NB4 (cell line): ENCODE data around the gene ZDHHC6.

Experiments
- DNase-seq: peaks from one replicate; pipeline ENCODE4 v3.0.0; 2010; ENCODE audit warnings: low read depth
- H3K4me3 ChIP-seq: one replicate; pipeline ENCODE4 v1.5.1; 2011; ENCODE audit warnings: mild to moderate bottlenecking, low read depth, low read length, moderate library complexity
- MYC ChIP-seq: IDR thresholded peaks from 2 replicates; pipeline ENCODE4 v1.6.1; 2011; ENCODE audit warnings: low read depth, low read length
- POLR2A ChIP-seq: IDR thresholded peaks from 2 replicates; pipeline ENCODE4 v1.6.1; 2011; ENCODE audit warnings: mild to moderate bottlenecking; ENCODE audit not compliant: insufficient read length; ENCODE audit errors: extremely low read depth
- TF ChIP-seq, protein P1 (sequence below): IDR thresholded peaks from one replicate; pipeline ENCODE4 v1.5.1; 2012; ENCODE audit warnings: low read depth, low read length
- TF ChIP-seq, protein P2 (sequence below): IDR thresholded peaks from 2 replicates; pipeline ENCODE4 v1.6.1; 2011; ENCODE audit warnings: low read depth, low read length

The ZDHHC6 gene

DNA sequence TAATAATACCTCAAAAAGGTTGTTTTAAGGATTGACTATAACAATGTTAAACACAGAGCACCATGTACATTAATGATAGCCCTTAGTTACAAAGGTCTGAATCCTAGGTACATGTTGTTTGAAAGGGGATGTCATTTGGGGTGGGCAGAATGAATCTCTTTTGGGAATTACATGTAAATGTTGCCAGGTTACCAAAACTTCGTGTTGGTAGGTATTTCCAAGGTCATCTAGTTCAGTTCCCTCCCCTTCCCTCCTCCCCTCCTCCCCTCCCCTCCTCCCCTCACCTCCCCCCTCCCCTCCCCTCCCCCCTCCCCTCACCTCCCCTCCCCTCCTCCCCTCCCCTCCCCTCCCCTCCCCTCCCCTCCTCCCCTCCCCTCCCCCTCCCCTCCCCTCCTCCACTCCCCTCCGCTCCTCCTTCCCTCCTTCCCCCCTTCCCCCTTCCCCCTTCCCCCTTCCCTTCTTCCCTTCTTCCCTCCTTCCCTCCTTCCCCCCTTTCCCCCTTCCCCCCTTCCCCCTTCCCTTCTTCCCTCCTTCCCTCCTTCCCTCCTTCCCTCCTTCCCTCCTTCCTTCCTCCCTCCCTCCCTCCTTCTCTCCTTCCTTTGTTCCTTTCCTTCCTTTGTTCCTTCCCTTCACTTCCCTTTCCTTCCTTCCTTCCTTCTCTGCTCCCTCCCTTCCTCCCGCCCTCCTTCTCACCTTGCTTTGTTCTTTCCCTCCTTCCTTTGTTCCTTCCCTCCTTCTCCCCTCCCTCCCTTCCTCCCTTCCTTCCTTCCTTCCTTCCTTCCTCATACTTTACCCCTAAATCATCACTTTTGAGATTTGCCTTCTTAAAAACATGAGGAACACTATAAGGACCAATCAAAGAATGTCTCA is 8.4 kb upstream of the ZDHHC6 start:
- no peak for DNase-seq
- TF ChIP-seq, protein P1, sequence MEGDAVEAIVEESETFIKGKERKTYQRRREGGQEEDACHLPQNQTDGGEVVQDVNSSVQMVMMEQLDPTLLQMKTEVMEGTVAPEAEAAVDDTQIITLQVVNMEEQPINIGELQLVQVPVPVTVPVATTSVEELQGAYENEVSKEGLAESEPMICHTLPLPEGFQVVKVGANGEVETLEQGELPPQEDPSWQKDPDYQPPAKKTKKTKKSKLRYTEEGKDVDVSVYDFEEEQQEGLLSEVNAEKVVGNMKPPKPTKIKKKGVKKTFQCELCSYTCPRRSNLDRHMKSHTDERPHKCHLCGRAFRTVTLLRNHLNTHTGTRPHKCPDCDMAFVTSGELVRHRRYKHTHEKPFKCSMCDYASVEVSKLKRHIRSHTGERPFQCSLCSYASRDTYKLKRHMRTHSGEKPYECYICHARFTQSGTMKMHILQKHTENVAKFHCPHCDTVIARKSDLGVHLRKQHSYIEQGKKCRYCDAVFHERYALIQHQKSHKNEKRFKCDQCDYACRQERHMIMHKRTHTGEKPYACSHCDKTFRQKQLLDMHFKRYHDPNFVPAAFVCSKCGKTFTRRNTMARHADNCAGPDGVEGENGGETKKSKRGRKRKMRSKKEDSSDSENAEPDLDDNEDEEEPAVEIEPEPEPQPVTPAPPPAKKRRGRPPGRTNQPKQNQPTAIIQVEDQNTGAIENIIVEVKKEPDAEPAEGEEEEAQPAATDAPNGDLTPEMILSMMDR: no peak
- no peak for TF ChIP-seq POLR2A
- no peak overlapping the region for H3K4me3 ChIP-seq

DNA sequence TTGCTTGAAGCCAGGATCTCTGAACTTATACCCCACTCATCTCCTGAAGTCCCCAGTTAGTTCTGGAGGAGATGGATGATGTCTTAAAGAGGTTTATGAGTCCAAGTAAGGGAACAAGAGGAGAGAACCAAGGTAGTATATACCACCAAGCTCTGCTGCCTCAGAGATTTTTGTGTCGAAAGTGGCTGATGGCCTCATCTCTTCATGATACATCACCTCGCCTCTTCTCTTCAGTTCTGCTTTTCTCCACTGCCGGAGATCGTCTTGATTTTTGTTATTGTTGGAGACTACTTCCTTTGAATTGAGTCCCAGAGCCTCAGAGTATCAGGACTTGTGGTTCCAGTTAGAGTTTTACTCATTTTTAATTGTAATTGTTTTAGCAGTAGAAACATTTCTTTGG is 2.2 kb upstream of the ZDHHC6 start:
- peak; percentile 27 for DNase-seq
- H3K4me3 ChIP-seq: peak overlapping the region; percentile 93
- TF ChIP-seq, protein P2, sequence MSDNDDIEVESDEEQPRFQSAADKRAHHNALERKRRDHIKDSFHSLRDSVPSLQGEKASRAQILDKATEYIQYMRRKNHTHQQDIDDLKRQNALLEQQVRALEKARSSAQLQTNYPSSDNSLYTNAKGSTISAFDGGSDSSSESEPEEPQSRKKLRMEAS: no peak
- TF ChIP-seq, protein P1: no peak
- TF ChIP-seq POLR2A (no peak), MYC (no peak)

DNA sequence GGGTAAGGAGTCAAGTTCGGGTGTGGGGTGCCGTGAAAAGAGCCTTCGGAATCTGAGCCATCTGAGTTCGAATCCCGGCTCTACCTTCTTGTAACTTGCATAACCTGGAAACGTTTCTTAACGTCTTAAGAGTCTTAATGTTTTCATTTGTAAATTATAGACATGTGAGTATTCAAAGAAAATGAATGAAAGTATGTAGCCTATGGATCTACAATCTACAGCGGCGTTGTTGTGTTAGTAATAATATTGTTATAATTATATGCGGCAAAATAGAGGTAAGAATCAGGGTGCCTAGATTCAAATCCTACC is 860 bp upstream of the ZDHHC6 start:
- peak overlapping the region; percentile 93 for H3K4me3 ChIP-seq
- TF ChIP-seq, protein P1: no peak
- TF ChIP-seq POLR2A (no peak), MYC (no peak)
- TF ChIP-seq, protein P2: no peak
- no peak for DNase-seq

DNA sequence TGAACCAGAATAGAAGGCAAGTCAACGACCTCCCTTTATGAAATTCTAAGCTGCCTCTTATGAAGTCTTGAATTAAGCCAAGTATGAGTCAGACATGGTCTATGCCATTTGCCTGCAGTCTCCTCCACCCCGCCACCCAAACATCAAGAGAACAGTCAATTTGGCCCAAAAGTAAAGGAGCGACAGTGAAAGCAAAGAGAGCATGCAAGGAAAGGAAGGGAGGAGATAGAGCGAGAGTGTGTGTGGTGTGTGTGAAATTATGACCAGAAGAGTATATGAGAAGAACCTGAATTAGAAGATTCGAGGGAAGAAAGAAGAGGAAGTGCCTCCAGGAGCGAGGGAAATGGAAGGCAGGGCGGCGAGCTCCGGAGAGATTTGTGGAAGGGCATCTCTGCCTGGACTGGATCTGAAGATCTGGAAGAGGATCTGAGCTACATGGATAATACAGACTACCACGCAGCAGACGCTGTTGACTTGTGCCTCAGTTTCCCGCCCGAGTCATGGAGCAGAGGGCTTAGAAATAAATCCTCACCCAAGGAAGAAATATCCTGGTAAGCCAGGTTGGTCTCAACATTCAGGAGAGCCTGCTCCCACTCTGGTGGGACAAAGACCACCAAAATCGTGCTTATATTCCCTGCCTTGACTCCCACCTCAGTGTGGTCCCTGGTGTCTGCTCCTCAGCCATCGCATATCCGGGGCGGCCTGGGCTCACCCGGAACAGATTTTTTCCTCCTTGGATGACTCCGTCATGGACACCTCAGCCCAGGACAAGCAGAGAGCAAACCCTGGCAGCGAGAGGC is 459 bp downstream of the ZDHHC6 start:
- H3K4me3 ChIP-seq: peak overlapping the region; percentile 93
- TF ChIP-seq, protein P1: no peak
- TF ChIP-seq POLR2A (no peak), MYC (no peak)
- TF ChIP-seq, protein P2: no peak
- DNase-seq: peak; percentile 59

DNA sequence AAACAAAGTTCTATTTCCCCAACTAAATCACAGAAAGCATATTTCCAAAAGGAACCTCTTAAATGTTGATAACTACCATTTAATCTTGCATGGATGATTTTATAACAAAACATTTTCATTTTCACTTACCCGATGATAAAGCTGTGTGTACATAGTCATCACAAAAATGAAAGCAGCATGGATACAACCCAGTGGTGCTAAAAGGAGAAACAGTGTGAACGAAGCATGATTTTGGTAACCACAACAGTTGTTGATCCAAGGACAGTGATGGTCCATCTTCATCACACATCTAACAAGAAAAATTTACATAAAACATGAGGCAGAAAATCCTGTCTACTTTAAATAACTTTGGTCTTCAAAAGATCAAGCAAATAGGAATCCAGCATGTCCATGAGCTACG is 4.7 kb downstream of the ZDHHC6 start:
- DNase-seq: no peak
- H3K4me3 ChIP-seq: no peak overlapping the region
- TF ChIP-seq MYC (no peak), POLR2A (no peak)
- TF ChIP-seq, protein P2: no peak
- TF ChIP-seq, protein P1: no peak
